ENCODE results near the gene ITGA8.
"Not testable (repeated sequence)": the region's sequence is repeated elsewhere in the genome, so short reads cannot be mapped to it uniquely, and the experiment has no call there.

Gene ITGA8

GRCh38 chr10:15672469-15672868, 47.3 kb downstream of the ITGA8 start:
- DNase-seq, result no peak

GRCh38 chr10:15670880-15671279, 48.8 kb downstream of the ITGA8 start:
- no peak for DNase-seq

GRCh38 chr10:15661574-15661973, 58.1 kb downstream of the ITGA8 start:
- no peak for DNase-seq

- DNase-seq, result no peak
Observed at GRCh38 chr10:15660990-15661389, 58.7 kb downstream of the ITGA8 start.

- DNase-seq, result no peak
Observed at GRCh38 chr10:15658069-15658702, 61.5 kb downstream of the ITGA8 start.

GRCh38 chr10:15652757-15653156, 67.0 kb downstream of the ITGA8 start:
- DNase-seq, result no peak

GRCh38 chr10:15652117-15652516, 67.6 kb downstream of the ITGA8 start:
- DNase-seq, result no peak

GRCh38 chr10:15651175-15651574, 68.5 kb downstream of the ITGA8 start:
- DNase-seq, result no peak

GRCh38 chr10:15642095-15642494, 77.6 kb downstream of the ITGA8 start:
- no peak for DNase-seq

- DNase-seq, result no peak
Observed at GRCh38 chr10:15640536-15641085, 79.1 kb downstream of the ITGA8 start.

GRCh38 chr10:15636446-15636845, 83.3 kb downstream of the ITGA8 start:
- no peak for DNase-seq

- DNase-seq, result no peak
Observed at GRCh38 chr10:15632456-15633091, 87.1 kb downstream of the ITGA8 start.

GRCh38 chr10:15631205-15631604, 88.5 kb downstream of the ITGA8 start:
- DNase-seq, result not testable (repeated sequence)

- no peak for DNase-seq
Observed at GRCh38 chr10:15630353-15630752, 89.4 kb downstream of the ITGA8 start.

GRCh38 chr10:15627617-15628196, 92.0 kb downstream of the ITGA8 start:
- no peak for DNase-seq

GRCh38 chr10:15626937-15627336, 92.8 kb downstream of the ITGA8 start:
- no peak for DNase-seq

- DNase-seq, result no peak
Observed at GRCh38 chr10:15625261-15625660, 94.5 kb downstream of the ITGA8 start.

- DNase-seq, result no peak
Observed at GRCh38 chr10:15624401-15625196, 95.1 kb downstream of the ITGA8 start.

- no peak for DNase-seq
Observed at GRCh38 chr10:15620836-15621515, 98.7 kb downstream of the ITGA8 start.

GRCh38 chr10:15620337-15620736, 99.4 kb downstream of the ITGA8 start:
- DNase-seq, result no peak

GRCh38 chr10:15609246-15609645, 110.5 kb downstream of the ITGA8 start:
- DNase-seq, result no peak

- no peak for DNase-seq
Observed at GRCh38 chr10:15606377-15606776, 113.3 kb downstream of the ITGA8 start.
